HEK293 (cell line): ENCODE results near the gene C1orf167.

ENCODE experiments used
- CTCF ChIA-PET: fragments of 350-600 bp; formaldehyde crosslinking; extraction: SDS; loops from one replicate; lab custom pipeline; 2021; ENCODE audit warnings: antibody characterized with exemption; lab: Yijun Ruan, JAX
- POLR2A ChIA-PET: fragments of 300-600 bp; formaldehyde crosslinking; extraction: SDS; loops from one replicate; lab custom pipeline; 2020; ENCODE audit warnings: antibody characterized with exemption, inconsistent platforms; lab: Yijun Ruan, JAX
- H3K27ac ChIP-seq: fragments of 200-500 bp; sonication (Bioruptor generic); 2 replicates; pipeline ENCODE4 v1.5.1; 2014; ENCODE audit warnings: low read depth, low read length, control low read depth, inconsistent platforms; ENCODE audit errors: extremely low read depth
- H3K36me3 ChIP-seq, 2 experiments: fragments of 200-500 bp in 1 of 2; sonication (Bioruptor generic) in 1 of 2; 1 replicate in 1 of 2; 2 replicates in 1 of 2; pipeline ENCODE4 v1.5.1; 2014 to 2017; ENCODE audit warnings: inconsistent platforms in 2 of 2, low read length in 2 of 2; ENCODE audit not compliant: control insufficient read depth in 2 of 2, insufficient read depth in 1 of 2
- H3K4me1 ChIP-seq: fragments of 200-500 bp; sonication (Bioruptor generic); 2 replicates; pipeline ENCODE4 v1.5.1; 2014; ENCODE audit warnings: mild to moderate bottlenecking, low read length, inconsistent platforms; ENCODE audit not compliant: control insufficient read depth, insufficient read depth
- H3K4me3 ChIP-seq: 2 replicates; pipeline ENCODE4 v1.5.1; 2011; ENCODE audit warnings: low read depth, mild to moderate bottlenecking, control low read depth, low read length, moderate library complexity
- H3K9me3 ChIP-seq: fragments of 200-500 bp; sonication (Bioruptor generic); 2 replicates; pipeline ENCODE4 v1.5.1; 2014; ENCODE audit warnings: low read depth, low read length, inconsistent platforms; ENCODE audit not compliant: control insufficient read depth, insufficient read depth
- OSR2 ChIP-seq: fragments of 450-650 bp; formaldehyde crosslinking; IDR thresholded peaks from 2 replicates; pipeline ENCODE4 v1.5.1; 2016; ENCODE audit warnings: missing biosample characterization, missing genetic modification characterization
- SP2 ChIP-seq: fragments of 450-650 bp; formaldehyde crosslinking; IDR thresholded peaks from 2 replicates; pipeline ENCODE4 v1.5.1; 2016; ENCODE audit warnings: missing biosample characterization, missing genetic modification characterization
- ZIC2 ChIP-seq: fragments of 450-650 bp; formaldehyde crosslinking; IDR thresholded peaks from 2 replicates; pipeline ENCODE4 v1.5.1; 2016; ENCODE audit warnings: missing biosample characterization, missing genetic modification characterization
- ZNF140 ChIP-seq: fragments of 450-650 bp; formaldehyde crosslinking; IDR thresholded peaks from 2 replicates; pipeline ENCODE4 v1.5.1; 2016; ENCODE audit warnings: missing biosample characterization, missing genetic modification characterization
- ZNF2 ChIP-seq: fragments of 450-650 bp; formaldehyde crosslinking; IDR thresholded peaks from 2 replicates; pipeline ENCODE4 v1.5.1; 2016; ENCODE audit warnings: missing biosample characterization, missing genetic modification characterization
- ZNF280C ChIP-seq: fragments of 450-650 bp; formaldehyde crosslinking; IDR thresholded peaks from 2 replicates; pipeline ENCODE4 v1.5.1; 2016; ENCODE audit warnings: missing biosample characterization, missing genetic modification characterization
- ZNF324 ChIP-seq: fragments of 450-650 bp; formaldehyde crosslinking; IDR thresholded peaks from 2 replicates; pipeline ENCODE4 v1.5.1; 2016; ENCODE audit warnings: missing biosample characterization, missing genetic modification characterization
- ZNF350 ChIP-seq: fragments of 450-650 bp; formaldehyde crosslinking; IDR thresholded peaks from 2 replicates; pipeline ENCODE4 v1.5.0; 2017; ENCODE audit warnings: missing biosample characterization, mild to moderate bottlenecking, missing genetic modification characterization
- ZNF488 ChIP-seq: fragments of 450-650 bp; formaldehyde crosslinking; IDR thresholded peaks from 2 replicates; pipeline ENCODE4 v1.5.1; 2016; ENCODE audit warnings: missing biosample characterization, missing genetic modification characterization
- ZNF530 ChIP-seq: fragments of 450-650 bp; formaldehyde crosslinking; IDR thresholded peaks from 2 replicates; pipeline ENCODE4 v1.5.1; 2016; ENCODE audit warnings: low read depth, missing biosample characterization, missing genetic modification characterization
- ZNF549 ChIP-seq: fragments of 450-650 bp; IDR thresholded peaks from 2 replicates; pipeline ENCODE4 v1.5.1; 2018; ENCODE audit warnings: missing biosample characterization, missing genetic modification characterization, mild to moderate bottlenecking, inconsistent platforms, moderate library complexity
- ZNF580 ChIP-seq: fragments of 450-650 bp; formaldehyde crosslinking; IDR thresholded peaks from 2 replicates; pipeline ENCODE4 v1.5.1; 2016; ENCODE audit warnings: missing biosample characterization, missing genetic modification characterization
- ZNF626 ChIP-seq: fragments of 450-650 bp; sonication (Bioruptor Pico); formaldehyde crosslinking; IDR thresholded peaks from 2 replicates; pipeline ENCODE4 v1.5.1; 2018; ENCODE audit warnings: missing biosample characterization, missing genetic modification characterization, inconsistent platforms
- ZNF654 ChIP-seq: fragments of 450-650 bp; formaldehyde crosslinking; IDR thresholded peaks from 2 replicates; pipeline ENCODE4 v1.5.1; 2016; ENCODE audit warnings: low read depth, missing biosample characterization, missing genetic modification characterization
- ZNF692 ChIP-seq: fragments of 450-650 bp; formaldehyde crosslinking; IDR thresholded peaks from 2 replicates; pipeline ENCODE4 v1.5.1; 2016; ENCODE audit warnings: missing biosample characterization, missing genetic modification characterization

The C1orf167 gene

GRCh38 chr1:11800391-11800755, 38.4 kb downstream of the C1orf167 start (continued):
- TF ChIP-seq ZNF692 (tag by site-specific recombination) (no peak), ZNF350 (no peak), ZNF280C (tag by site-specific recombination) (no peak), ZNF324 (tag by site-specific recombination) (no peak), ZNF626 (tag by site-specific recombination) (no peak), ZNF2 (tag by site-specific recombination) (no peak)

GRCh38 chr1:11800756-11801433, 38.9 kb downstream of the C1orf167 start:
- TF ChIP-seq ZIC2 (peak; percentile 21; the same call in 1 of the 2 replicates), OSR2 (tag by site-specific recombination) (no peak), ZNF530 (tag by site-specific recombination) (no peak), ZNF549 (tag by site-specific recombination) (no peak)
- H3K4me1 ChIP-seq, result peaks cover 4% of the 10 kb centered on the region; the same call in 1 of the 2 replicates
- H3K27ac ChIP-seq, result no peak overlapping the region
- H3K9me3 ChIP-seq, result no peaks in the 10 kb centered on the region
- peaks cover 0 to 55% of the 10 kb centered on the region in 2 experiments; a peak in 1 of 3 replicates for H3K36me3 ChIP-seq
- POLR2A ChIA-PET, result no interaction called here
- H3K4me3 ChIP-seq, result no peak overlapping the region
- CTCF ChIA-PET, result interaction anchor here (0.8 kb wide), 1 partner anchor 38 kb away, joined by 3 read pairs; no protein-coding TSS in a partner anchor

- H3K4me1 ChIP-seq, result peaks cover 4% of the 10 kb centered on the region
- no peak for TF ChIP-seq ZNF140 (tag by site-specific recombination)
- no peak for TF ChIP-seq ZNF654 (tag by site-specific recombination)
- peak; percentile 21 for TF ChIP-seq SP2
- TF ChIP-seq ZNF580, result no peak
- no peak for TF ChIP-seq ZNF488
- ChIA-PET CTCF (interaction anchor here (0.6 to 1.3 kb wide), 3 partner anchors 17 to 454 kb away, joined by 3 to 4 read pairs (median 4); no protein-coding TSS in a partner anchor), POLR2A (interaction anchor here (1.3 to 1.9 kb wide), 3 partner anchors 8 to 106 kb away, joined by 6 to 11 read pairs (median 9); no protein-coding TSS in a partner anchor)
- H3K27ac ChIP-seq, result no peak overlapping the region
- no peaks in the 10 kb centered on the region for H3K9me3 ChIP-seq
- H3K36me3 ChIP-seq, result peaks cover 0 to 52% of the 10 kb centered on the region in 2 experiments; a peak in 2 of 3 replicates
- peak overlapping the region; percentile 35 for H3K4me3 ChIP-seq
Measured at GRCh38 chr1:11802616-11802972, 40.6 kb downstream of the C1orf167 start.
